HG02884 (cell line): ENCODE results near the gene DIP2C.

Source experiments
- ATAC-seq: cut with Tn5 transposase; IDR thresholded peaks from one replicate; pipeline ENCODE4 v1.9.1; 2021; ENCODE audit warnings: mild to moderate bottlenecking, moderate library complexity; ENCODE audit not compliant: unreplicated experiment

Gene DIP2C

DNA sequence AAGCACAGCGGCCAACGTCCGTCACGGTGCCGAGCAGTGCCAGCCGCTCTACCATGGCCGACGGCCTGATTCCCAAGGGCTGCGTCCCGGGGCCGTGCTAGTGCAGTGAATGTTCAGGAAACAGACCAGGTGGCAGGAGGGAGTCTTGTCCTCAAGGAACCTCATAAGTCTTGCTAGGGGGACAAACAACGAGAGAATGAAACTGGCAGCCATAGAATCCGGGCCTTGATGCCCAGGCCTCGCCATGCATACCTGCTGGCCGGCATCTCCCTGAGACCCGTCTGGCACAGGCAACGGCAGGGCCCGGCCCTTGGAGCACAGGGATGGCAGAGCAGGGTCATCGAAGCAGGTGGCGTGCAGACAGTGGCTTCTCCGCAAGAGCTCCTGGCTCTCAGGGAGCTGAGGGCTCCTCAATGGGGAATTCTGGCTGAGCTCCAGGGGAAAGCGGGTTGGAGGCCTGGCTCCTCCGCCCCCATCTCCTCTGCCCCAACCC lies 58.8 kb downstream of the DIP2C start:
- no peak for ATAC-seq

DNA sequence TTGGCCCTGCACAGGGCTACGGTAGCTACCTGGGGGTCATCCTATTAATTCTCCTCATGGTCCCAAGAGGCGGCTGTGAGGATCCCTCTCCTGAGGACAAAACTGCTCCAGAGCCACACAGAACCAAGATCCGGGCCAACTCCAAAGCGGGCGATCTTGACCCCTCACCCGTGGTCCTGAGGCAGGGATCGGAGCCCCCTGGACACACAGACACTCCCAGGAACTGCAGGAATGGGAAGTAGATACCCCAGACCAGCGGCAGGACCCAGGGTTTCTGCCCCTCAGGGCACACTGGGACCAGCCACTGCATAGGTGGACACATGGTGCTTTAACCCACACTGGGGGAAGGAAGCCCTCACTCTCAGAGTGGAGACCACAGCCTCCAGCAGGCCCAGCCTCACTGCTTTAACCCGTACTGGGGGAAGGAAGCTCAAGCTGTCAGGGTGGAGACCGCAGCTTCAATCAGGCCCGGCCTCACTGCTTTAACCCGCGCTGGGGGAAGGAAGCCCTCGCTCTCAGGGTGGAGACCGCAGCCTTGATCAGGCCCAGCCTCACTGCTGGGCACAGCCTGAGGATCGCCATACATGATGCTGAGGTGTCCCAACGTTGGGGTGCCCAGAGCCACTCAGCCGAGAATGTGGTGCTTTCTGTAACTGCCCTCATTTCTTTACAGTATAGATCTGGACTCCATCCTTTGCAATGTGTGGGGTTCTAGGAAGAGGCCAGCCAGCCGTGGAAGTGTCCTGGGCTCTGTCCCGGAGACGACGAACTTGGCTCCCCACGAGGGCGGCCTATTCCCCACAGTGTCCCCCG lies 60.1 kb downstream of the DIP2C start:
- no peak for ATAC-seq

DNA sequence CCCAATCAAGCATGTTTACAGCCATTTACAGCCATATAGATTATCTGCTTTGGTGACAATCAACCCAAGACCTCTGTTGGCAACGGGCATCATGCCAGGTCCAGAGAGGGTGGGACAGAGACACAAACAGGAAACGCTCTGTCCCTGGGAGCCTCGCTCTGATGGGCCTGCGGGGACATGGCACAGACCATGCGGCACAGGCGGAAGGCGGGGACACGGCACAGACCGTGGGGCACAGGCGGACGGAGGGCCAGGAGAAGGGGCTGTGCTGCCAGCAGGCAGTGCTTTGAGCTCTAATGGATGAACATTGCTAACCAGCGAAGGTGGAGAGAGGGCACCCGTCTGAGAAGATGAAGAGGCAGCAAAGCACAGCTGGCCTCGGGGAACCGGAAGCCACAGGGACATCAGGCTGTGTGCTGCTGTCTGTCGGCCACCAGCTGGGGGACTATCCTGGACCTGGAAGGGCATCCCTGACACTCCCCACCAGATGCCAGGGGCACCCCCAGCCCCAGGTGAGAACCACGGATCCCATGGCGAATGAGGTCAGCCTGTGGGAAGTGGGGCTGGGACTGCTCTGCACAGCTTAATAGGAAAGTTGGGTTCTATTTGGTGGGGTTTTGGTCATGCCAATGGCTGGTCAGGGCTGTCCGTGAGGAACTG lies 61.0 kb downstream of the DIP2C start:
- no peak for ATAC-seq

DNA sequence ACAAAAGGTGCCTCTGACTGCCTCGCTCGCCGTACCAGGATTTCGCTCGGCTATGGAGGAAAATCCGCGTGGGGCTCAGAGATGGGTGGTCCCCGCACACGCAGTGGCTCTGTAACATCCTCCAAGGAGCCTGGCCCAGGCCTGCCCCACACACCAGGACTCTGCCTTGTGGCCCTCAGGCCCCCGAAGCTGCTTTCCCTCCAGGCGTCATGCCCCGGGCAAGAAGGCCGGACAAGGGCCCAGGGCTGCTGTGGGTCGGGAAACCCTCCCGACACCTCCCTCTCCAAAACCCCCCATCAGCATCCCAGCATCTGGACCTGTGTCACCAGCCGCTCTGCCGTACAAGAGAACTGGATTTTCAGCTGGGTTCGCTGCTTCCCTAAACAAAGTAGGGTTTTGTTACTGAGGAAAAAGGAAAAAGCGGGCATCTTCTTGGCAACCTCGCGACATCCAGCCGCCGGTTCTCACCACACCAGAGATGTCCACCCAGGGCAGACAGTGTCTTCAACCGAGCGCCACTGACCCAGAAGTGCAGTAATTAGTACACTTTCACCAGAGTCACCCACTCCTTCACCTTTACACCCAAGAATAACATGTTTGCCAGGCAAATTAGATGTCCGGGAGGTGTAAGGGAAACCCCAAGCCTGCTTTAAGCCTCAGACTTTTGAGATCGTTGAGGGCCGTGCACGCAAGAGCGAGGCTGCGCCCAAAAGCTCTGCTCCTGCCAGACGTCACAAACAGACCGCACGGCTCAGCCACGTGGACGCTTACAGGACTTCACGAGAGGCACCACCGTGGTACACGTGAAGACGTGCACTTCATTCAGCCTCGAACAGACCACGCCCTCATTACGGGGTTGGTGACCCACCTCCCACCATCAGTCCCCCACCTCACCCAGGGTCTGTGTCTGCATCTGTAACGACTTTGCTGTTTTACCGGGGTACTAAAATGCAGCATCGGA lies 62.2 kb downstream of the DIP2C start:
- no peak for ATAC-seq

DNA sequence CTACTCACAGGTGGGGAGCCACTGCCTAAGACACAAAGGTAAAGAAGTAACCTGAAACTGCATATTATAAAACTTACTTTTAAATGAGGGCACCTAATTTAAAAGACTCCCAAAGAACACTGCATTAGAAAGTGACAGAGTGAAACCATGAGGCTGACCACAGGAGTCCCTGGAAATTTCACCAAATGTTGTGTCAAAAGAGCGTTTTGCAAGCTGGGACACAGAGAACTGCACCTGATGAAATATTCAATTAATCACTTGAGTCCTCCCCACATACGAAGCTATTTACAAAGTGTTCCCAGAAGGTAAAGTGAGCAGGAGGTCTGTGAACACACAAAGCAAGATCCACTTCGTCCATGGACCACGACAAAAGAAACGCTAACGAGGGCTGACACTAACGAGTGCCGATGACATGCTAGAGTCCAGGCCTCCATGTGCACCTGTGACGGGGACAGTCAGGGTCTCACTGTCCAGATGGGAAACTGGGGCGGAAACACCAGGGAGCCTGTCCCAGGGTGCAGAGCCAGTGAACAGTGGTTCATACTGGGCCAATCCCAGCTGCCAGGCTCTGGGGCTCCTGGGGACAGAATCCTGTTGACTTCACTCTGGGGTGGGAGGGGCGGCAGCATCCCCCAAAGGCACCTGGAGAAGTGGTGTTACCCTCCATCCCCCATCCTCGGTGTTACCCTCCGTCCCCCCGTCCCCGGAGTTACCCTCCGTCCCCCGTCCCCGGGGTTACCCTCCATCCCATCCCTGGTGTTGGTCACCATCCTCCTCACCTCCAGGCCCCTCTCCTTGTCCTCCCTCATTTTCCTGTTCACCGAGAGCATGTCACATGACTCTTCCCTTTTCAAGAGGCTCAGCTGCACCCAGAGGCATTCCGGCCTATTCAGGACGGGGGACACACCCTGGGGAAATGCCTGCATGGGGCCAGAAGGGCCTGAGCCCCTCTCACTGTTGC lies 63.4 kb downstream of the DIP2C start:
- no peak for ATAC-seq

DNA sequence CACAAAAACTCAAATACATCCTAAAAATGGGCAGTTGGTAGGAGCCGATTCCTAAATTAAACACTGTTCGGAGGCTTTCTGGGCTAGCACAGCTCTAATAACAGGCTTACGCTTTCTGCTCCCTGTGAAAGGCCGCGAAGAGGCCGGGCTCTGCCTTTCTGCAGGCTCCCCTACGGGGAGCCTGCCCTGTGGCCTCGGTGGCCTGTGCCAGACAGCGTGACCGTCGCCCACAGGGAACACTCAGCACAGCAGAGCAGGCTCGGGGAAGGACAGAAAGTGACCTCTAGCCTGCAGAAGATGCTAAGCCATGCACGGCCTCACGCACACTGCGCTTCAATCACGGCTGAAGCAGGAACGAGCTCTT lies 64.2 kb downstream of the DIP2C start:
- no peak for ATAC-seq

DNA sequence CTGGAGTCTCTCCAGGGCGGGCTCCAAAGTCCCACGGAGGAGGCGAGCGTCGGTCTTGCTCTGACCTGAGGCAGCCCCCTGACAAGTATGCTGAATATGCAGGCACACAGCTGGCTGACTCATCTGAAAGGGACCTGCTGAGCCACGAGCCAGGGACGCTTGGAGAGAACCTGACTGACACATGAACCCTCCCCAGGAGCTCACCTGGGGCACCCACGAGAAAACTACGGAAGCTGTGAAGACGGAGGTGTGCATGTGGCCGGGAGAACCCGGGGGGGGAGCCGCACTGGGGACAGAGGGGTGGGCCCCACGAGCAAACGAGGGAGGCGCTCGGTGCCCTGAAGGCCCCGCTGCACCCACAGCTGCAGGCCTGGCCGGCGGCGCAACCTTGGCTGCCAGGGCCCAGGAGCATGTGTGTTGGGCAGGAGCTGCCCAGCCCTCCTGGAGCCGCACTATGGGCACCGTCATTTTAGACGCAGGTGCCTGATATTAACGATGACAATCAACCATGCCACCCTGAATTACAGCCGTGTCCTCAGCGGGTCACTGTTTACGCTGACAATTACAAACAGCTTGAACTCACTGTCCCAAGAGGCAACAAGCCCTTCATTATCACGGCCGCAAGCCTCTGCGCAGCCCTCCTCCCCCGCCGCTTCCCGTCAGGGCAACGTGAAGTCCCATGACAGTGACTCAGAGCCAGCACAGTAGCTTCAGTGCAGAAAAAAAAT lies 64.7 kb downstream of the DIP2C start:
- no peak for ATAC-seq

DNA sequence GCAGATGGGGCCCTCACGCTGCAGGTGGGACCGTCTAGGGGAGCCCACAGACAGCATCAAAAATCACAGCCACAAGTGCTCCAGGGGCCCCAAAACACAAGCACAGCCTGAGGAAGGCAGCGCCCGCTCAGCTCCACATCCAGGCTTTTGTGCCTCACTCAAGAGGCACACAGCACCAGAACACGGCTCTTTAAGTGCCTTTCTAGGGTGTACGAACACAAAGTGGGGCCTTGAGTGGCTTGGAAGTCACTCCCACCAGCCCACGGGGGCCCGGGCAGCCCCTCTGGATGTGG lies 65.2 kb downstream of the DIP2C start:
- no peak for ATAC-seq

DNA sequence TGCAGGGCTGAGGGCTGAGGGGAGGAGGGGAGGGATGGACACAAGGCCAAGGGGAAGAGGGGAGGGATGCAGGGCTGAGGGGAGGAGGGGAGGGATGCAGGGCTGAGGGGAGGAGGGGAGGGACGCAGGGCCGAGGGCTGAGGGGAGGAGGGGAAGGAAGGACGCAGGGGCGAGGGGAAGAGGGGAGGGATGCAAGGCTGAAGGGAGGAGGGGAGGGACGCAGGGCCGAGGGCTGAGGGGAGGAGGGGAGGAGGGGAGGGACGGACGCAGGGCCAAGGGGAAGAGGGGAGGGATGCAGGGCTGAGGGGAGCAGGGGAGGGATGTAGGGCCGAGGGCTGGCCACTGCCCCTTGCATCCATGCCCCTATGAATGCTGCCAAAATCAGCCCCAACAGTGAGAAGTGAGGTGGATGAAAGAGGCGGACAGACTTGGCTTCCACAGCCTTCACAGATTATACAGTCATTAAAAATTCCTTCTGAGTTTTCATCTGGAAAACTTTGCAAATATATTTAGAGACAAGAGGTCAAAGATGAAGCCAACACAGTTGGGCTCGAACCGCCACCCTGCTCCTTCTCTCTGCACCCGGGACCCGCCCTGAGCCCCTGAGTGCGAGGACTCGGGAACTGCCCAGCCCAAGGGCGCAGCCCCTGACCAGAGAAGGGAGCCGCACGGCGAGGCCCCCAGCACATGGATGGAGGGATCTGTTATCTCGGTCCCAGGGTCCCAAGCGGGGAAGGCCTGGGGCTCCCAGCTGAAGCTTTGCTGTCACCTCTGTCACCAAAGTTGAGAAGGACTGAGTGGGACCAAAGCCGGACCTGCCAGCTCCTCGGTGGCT lies 65.8 kb downstream of the DIP2C start:
- ATAC-seq, result no peak

DNA sequence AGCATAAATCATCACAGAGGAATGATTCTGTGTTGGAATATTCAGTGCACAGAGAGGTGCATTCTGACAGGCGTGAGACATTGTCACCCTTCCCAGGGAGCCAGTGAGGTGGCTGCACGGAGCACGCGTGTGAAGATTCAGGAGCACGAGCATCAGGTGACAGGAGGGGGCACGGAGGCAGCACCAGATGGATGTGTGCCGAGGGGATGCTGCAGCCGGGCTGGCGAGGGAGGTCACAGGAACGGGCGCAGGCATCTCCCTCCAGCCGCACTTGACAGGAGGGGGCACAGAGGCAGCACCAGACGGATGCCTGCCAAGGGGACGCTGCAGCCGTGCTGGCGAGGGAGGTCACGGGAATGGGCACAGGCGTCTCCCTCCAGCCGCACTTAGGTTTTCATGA lies 66.5 kb downstream of the DIP2C start:
- no peak for ATAC-seq

DNA sequence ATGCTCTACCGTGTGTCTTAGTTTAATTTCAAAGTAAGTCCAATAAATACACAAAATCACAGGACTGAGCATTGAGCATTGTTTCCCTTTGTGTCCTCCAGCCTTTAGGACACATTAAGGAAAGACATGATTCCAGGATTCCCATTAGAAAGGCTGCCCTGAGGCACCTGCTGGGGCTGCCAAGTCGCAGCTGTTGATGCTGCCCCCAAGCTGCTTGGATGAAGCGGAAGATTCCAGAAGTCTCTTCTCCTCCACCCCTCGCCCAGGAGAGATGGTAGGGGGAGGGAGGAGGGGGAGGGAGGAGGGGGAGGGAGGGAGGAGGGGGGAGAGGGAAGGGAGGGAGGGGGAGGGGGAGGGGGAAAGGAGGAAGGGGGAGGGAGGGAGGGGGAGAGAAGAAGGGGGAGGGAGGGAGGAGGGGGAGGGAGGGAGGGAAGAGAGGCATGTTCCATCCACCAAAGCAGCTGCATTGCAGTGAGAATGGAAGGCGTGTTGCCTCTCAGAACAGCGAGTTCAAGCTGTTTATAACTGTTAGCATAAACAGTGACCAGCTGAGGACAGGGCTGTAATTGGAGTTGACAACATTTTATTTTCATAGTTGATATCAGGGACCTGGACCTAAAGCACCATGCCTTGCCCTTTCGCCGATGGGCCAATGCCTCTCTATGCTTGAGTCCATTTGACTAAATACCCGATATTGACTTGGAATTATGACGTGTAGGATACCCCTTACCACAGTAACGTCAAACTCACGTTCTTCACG lies 67.3 kb downstream of the DIP2C start:
- no peak for ATAC-seq

DNA sequence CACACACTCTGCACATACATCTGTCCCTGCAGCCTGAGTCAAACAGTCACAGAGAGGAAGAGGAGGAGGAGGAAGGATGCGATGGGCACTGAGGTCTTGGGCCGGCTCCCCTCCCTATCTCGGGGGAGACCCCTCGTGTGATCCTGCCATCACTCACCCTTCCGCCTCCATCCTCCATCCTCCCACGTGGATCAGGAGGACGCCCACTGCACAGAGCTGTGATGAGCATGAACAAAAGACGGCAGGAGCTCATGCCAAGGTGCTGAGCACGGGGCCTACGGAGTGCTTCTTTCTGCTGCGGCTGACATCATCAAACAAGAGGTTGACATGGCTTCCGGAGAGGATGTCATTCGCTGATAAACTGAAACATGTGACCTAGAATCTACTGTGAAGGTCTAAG lies 68.0 kb downstream of the DIP2C start:
- no peak for ATAC-seq

DNA sequence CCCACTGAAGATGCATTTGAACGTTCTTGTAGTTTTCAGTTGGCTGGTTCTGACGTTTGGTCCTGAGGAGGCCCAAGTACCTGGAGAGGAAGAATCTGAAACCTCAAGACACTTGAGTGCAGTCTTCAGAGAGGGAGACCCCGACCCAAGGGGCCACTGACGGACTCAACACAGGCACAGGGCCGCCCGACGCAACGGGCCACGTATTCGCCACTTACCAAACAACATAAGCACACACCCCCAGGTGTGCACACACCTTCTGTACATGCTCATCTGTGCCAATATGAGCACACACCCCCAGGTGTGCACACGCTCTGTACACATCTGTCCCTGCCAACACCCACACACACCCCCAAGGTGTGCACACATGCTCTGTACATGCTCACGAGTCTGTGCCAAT lies 68.5 kb downstream of the DIP2C start:
- no peak for ATAC-seq

DNA sequence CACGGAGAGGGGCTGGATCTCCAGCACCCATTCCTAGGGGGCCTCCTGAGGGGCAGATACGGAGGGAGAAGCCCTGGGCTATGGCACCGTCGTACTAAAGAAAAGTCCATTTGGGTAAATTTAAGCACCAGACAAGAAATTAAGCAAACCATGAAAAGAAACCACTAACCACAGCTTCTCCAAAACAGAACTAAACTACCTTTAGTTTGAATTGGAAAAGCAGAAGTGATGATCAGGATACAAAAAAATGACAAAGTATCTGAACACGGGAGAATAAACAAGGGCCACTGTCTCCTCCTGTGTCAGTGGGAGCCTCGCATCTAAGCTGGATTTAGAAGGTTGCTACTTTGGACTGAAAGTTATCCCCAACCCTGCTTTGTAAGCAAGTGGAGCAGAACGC lies 69.1 kb downstream of the DIP2C start:
- ATAC-seq, result peak; percentile 50

DNA sequence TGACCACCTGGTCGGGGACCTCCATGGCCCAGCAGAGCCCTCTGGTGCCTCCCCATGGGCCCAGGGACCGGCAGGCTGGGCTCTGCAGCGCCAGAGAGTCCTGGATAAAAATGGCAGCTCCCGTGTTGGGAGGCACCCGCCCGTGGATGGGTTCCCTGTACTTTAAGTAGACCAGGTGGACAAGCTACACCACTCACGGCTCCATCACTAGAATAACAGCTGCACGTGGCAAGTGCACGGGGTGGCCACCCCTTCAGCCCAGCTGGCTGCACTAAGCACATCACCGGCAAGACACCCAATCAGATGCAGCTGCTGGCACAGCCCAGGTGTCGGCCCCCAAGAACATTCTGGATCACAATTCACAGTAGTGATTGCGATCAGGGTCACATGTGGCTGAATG lies 69.8 kb downstream of the DIP2C start:
- no peak for ATAC-seq

DNA sequence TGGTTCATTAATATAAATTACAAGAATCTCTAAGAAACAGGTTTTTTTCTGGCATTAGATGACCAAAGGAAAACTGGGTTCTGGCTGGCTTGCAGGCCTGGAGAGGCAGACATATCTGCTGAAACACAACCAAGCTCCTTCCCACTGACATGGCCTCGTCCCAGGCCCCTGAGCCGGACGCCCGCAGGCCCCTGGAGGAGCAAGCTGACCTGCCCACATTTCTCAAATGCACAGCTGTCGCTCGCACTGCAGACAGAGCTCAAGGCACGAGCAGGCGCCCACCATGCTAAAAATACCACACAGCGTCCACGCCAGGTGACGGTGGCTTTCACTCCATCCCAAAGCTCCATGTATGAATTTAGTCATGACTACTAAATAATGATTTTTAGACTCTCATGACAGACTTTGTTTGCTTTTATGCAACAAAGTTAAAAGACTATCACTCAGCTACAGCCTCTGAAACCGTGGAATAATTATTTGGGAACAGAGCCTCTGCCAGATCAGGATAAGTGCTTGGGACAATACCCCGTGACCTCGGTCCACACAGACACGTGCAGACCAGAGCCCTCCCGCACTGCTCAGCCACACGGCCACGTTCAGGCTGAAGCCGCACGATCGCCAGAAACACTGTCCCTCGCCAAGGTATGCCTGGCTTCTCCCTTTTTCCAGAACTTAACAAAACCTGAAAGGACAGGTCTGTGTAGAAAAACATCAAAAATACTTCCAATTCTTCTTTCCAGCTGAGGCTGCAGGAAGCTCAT lies 71.1 kb downstream of the DIP2C start:
- no peak for ATAC-seq

DNA sequence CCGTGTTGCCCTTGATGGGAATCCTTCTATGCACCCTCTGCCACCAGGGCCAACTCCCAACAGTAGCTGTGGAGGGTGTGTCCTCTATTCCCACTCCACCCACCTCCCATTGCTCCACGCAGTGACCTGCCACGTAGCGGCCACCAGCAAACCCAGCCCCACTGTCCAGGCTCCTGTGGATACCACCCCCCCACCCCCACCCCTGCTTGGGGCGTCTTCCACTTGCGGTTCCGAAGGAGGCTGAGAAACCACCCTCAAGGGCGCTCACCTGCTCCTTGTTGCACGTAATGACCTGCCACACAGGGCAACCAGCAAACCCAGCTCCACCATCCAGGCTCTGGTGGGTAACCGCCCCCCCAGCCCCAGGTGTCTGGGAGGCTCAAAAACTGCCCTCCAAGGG lies 72.0 kb downstream of the DIP2C start:
- no peak for ATAC-seq
